Prostate gland (tissue), 2 donors: ENCODE results near the gene IL9R. TPM values are rescaled to one million over a fixed set of nuclear protein-coding genes. Genes with fewer than 3 reads are reported as not detected.
"Not testable (repeated sequence)": the region's sequence is repeated elsewhere in the genome, so short reads cannot be mapped to it uniquely, and the experiment has no call there.

ENCODE experiments used
- DNase-seq: peaks from one replicate; pipeline ENCODE4 v3.0.0-alpha.2; 2019; ENCODE audit warnings: low spot score
- H3K27ac ChIP-seq, 2 donors: fragments of 200-600 bp; sonication (generic); 2 replicates each; pipeline ENCODE4 v1.5.1; 2017 to 2019
- H3K27me3 ChIP-seq: fragments of 200-600 bp; sonication (generic); replicated peaks from 2 replicates; pipeline ENCODE4 v1.5.1; 2019; ENCODE audit not compliant: insufficient read depth
- H3K36me3 ChIP-seq, 2 donors: fragments of 200-600 bp; sonication (generic); 1 replicate in 1 of 2; 2 replicates in 1 of 2; pipeline versions ENCODE4 v1.5.1 to v1.8.1; 2017 to 2019
- H3K4me1 ChIP-seq: fragments of 200-600 bp; sonication (generic); replicated peaks from 2 replicates; pipeline ENCODE4 v1.5.1; 2019
- H3K4me3 ChIP-seq, 2 donors: fragments of 200-600 bp; sonication (generic); 2 replicates each; pipeline ENCODE4 v1.5.1; 2017 to 2019
- H3K9me3 ChIP-seq: fragments of 200-600 bp; sonication (generic); 2 replicates; pipeline ENCODE4 v1.5.1; 2017
- WGBS: methylation state at CpG from one replicate; pipeline ENCODE4 v1.1.5; 2018; 5-methylcytosine and 5-hydroxymethylcytosine counted together
- intact Hi-C: fragments of 100-400 bp; cut with DNase I; formaldehyde crosslinking; loops from one replicate; pipeline ENCODE4 v1.14.2; 2022
- total RNA-seq, 2 donors: library from RNA; depleted of rRNA; stranded (reverse); fragments of >200 nt; gene quantifications; one replicate each; pipeline ENCODE4 v1.1.0, GENCODE V29; 2016

The IL9R gene
- total RNA-seq, 2 donors from 2014 or later: 0.23 TPM; not detected in 1

DNA sequence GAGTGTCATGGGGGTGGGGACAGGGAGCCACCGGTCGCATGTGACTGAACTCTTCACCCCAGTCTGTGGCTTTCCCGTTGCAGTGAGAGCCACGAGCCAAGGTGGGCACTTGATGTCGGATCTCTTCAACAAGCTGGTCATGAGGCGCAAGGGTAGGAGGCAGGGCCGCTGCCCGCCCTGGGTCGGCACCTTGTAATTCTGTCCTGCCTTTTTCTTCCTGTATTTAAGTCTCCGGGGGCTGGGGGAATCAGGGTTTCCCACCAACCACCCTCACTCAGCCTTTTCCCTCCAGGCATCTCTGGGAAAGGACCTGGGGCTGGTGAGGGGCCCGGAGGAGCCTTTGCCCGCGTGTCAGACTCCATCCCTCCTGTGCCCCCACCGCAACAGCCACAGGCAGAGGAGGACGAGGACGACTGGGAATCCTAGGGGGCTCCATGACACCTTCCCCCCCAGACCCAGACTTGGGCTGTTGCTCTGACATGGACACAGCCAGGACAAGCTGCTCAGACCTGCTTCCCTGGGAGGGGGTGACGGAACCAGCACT lies 27.5 kb downstream of the IL9R start:
- H3K9me3 ChIP-seq, DNase-seq, intact Hi-C loops, H3K4me3 ChIP-seq, H3K36me3 ChIP-seq, H3K27me3 ChIP-seq, H3K4me1 ChIP-seq, H3K27ac ChIP-seq: not testable (repeated sequence)
- 85% methylated on average over 4 of the region's 17 CpGs for WGBS

DNA sequence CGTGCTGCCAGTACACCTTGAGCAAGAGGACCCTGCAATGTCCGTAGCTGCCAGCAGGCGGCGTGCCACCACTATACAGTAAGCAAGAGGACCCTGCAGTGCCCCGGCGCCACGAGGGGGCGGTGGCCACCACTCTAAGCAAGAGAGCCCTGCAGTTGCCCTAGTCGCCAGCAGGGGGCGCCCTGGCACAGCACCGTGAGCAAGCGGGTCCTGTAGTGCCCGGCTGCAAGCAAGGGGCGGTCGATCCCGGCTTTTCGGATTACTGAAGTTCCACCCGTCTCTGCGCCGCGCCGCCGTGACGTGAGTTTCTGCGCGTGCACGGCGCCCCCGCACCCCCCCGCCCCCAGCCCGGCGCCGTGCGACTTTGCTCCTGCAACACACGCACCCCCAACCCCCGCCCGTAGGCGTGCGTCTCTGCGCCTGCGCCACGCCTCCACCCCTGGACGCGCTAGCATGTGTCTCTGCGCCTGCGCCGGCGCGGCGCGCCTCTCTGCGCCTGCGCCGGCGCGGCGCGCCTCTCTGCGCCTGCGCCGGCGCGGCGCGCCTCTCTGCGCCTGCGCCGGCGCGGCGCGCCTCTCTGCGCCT lies 31.2 kb downstream of the IL9R start:
- H3K9me3 ChIP-seq, DNase-seq, H3K27ac ChIP-seq, H3K4me1 ChIP-seq, H3K36me3 ChIP-seq, H3K4me3 ChIP-seq, H3K27me3 ChIP-seq, intact Hi-C loops: not testable (repeated sequence)
- no CpG with 5 or more reads among the region's 73 CpGs for WGBS

DNA sequence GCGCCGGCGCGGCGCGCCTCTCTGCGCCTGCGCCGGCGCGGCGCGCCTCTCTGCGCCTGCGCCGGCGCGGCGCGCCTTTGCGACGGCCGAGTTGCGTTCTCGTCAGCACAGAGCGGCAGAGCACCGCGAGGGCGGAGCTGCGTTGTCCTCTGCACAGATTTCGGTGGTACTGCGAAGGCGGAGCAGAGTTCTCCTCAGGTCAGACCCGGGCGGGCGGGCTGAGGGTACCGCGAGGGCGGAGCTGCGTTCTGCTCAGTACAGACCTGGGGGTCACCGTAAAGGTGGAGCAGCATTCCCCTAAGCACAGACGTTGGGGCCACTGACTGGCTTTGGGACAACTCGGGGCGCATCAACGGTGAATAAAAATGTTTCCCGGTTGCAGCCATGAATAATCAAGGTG lies 31.8 kb downstream of the IL9R start:
- H3K4me1 ChIP-seq, H3K36me3 ChIP-seq, H3K4me3 ChIP-seq, intact Hi-C loops, DNase-seq, H3K27ac ChIP-seq, H3K9me3 ChIP-seq, H3K27me3 ChIP-seq: not testable (repeated sequence)
- 79% methylated on average over 7 of the region's 46 CpGs for WGBS

DNA sequence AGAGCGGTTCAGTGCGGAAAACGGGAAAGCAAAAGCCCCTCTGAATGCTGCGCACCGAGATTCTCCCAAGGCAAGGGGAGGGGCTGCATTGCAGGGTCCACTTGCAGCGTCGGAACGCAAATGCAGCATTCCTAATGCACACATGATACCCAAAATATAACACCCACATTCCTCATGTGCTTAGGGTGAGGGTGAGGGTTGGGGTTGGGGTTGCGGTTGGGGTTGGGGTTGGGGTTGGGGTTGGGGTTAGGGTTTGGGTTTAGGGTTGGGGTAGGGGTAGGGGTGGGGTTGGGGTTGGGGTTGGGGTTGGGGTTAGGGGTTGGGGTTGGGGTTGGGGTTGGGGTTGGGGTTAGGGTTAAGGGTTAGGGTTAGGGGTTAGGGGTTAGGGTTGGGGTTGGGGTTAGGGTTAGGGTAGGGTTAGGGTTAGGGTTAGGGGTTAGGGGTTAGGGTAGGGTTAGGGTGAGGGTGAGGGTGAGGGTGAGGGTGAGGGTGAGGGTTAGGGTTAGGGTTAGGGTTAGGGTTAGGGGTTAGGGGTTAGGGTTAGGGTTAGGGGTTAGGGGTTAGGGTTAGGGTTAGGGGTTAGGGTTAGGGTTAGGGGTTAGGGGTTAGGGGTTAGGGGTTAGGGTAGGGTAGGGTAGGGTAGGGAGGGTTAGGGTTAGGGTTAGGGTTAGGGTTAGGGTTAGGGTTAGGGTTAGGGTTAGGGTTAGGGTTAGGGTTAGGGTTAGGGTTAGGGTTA lies 32.4 kb downstream of the IL9R start:
- H3K27me3 ChIP-seq, H3K4me3 ChIP-seq, H3K9me3 ChIP-seq, H3K4me1 ChIP-seq, DNase-seq, H3K36me3 ChIP-seq, H3K27ac ChIP-seq, intact Hi-C loops: not testable (repeated sequence)
- no CpG with 5 or more reads among the region's 9 CpGs for WGBS

DNA sequence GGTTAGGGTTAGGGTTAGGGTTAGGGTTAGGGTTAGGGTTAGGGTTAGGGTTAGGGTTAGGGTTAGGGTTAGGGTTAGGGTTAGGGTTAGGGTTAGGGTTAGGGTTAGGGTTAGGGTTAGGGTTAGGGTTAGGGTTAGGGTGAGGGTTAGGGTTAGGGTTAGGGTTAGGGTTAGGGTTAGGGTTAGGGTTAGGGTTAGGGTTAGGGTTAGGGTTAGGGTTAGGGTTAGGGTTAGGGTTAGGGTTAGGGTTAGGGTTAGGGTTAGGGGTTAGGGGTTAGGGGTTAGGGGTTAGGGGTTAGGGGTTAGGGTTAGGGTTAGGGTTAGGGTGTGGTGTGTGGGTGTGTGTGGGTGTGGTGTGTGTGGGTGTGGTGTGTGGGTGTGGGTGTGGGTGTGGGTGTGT lies 33.0 kb downstream of the IL9R start:
- intact Hi-C loops, DNase-seq, H3K27ac ChIP-seq, H3K4me3 ChIP-seq, H3K9me3 ChIP-seq, H3K27me3 ChIP-seq, H3K36me3 ChIP-seq, H3K4me1 ChIP-seq: not testable (repeated sequence)

Other genes with a start within 250 kb of the IL9R start
- 10 to 100 TPM; 31.6 to 37.5 TPM for gene VAMP7, start 116.4 kb upstream of the IL9R start, total RNA-seq